GM19351 (cell line): ENCODE measurements around the gene AIF1L.

Source experiments
- ATAC-seq: cut with Tn5 transposase; IDR thresholded peaks from one replicate; pipeline ENCODE4 v1.9.1; 2021; ENCODE audit warnings: mild to moderate bottlenecking, moderate library complexity; ENCODE audit not compliant: unreplicated experiment

AIF1L gene

GRCh38 chr9:131161585-131161984 is 65.3 kb downstream of the AIF1L start:
- ATAC-seq: no peak

- ATAC-seq: no peak
Observed at GRCh38 chr9:131162886-131163285, 66.6 kb downstream of the AIF1L start.

GRCh38 chr9:131165523-131165922 is 69.2 kb downstream of the AIF1L start:
- no peak for ATAC-seq

GRCh38 chr9:131167146-131167692 is 70.9 kb downstream of the AIF1L start:
- ATAC-seq: no peak

GRCh38 chr9:131167936-131168335 is 71.6 kb downstream of the AIF1L start:
- ATAC-seq: no peak

- ATAC-seq: no peak
Observed at GRCh38 chr9:131169563-131170240, 73.4 kb downstream of the AIF1L start.
